ENCODE measurements around the gene TGIF2. TPM values are rescaled to one million over a fixed set of nuclear protein-coding genes. Genes with fewer than 3 reads are reported as not detected.

TGIF2 gene
- total RNA-seq, 1 experiment from 2014 or later, result 81.7 TPM

DNA sequence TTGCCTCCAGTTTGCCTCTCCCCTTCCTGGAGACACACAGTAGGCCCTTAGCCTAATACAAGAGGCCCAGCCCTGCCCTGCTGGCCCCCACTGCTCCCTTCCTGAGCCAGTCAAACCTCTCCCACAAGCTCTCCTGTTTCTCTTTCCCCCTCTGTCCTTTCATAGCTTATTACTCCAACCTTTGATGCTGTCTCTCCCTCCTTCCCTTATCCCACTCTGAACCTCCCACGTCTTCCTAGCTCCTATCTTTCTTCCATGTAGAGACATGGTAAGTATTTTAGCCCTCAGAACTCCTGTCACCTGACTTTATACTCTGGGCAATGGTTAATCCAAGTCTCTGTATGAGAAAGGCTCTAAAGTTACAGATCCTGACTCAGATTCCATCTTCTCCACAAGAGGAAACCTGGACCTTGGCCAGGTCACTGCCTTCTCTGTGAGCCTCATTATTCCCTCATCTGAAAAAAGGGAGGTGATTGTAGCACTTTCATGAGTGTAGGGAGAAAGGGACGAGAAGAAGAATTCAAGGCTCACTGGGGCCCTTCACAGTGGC, 6.7 kb downstream of the TGIF2 start:
- Mint-ChIP-seq H3K9me3 (no peaks in the 10 kb centered on the region; a peak in 1 of 5 replicates), H3K36me3 (ENCODE audit: insufficient read depth in 1 of 3, low read depth in 3 of 3) (peaks cover 30 to 54% (median 45%) of the 10 kb centered on the region in 3 experiments), H3K4me3 (no peak overlapping the region), H3K4me1 (peaks cover 28 to 32% of the 10 kb centered on the region in 2 experiments), H3K27me3 (ENCODE audit: low read depth) (no peaks in the 10 kb centered on the region), H3K27ac (peak overlapping the region in 2 of 3 experiments; percentile 21 to 42; a peak in 1 of 7 replicates)
- peaks cover under 1% of the 10 kb centered on the region for H3K23me2 ChIP-seq (ENCODE audit: insufficient read length, low read depth, low read length, poor library complexity, severe bottlenecking)
- H2BK20ac ChIP-seq (ENCODE audit: low read depth, low read length, poor library complexity, severe bottlenecking), result no peak overlapping the region
- no peak overlapping the region for H3K56ac ChIP-seq (ENCODE audit: insufficient read length, low read depth, low read length)
- no peaks in the 10 kb centered on the region for H3K79me1 ChIP-seq (ENCODE audit: insufficient read depth, low read depth, low read length, poor library complexity, severe bottlenecking)
- no peak overlapping the region for H3K4ac ChIP-seq (ENCODE audit: low read depth, low read length)
- DNase-seq, result no peak
- H3T11ph ChIP-seq (ENCODE audit: low read length), result no peak overlapping the region
- no peak overlapping the region for H3K9ac ChIP-seq (ENCODE audit: extremely low read depth, insufficient read length, low read length)
- no peak overlapping the region for H2BK12ac ChIP-seq (ENCODE audit: insufficient read length, low read depth, low read length)
- H4K5ac ChIP-seq (ENCODE audit: insufficient read length, low read depth, low read length), result no peak overlapping the region
- no peaks in the 10 kb centered on the region for H4K20me1 ChIP-seq (ENCODE audit: control insufficient read depth, insufficient read depth, insufficient read length)
- H2BK5ac ChIP-seq (ENCODE audit: insufficient read length, low read length), result no peak overlapping the region
- H3K23ac ChIP-seq (ENCODE audit: insufficient read length, low read depth, low read length), result no peak overlapping the region
- H3K9me3 ChIP-seq (ENCODE audit: control insufficient read depth, low read depth, low read length), result no peaks in the 10 kb centered on the region
- H2BK15ac ChIP-seq (ENCODE audit: low read depth, low read length), result no peak overlapping the region
- H3K4me2 ChIP-seq (ENCODE audit: insufficient read depth, insufficient read length, low read length), result no peak overlapping the region
- peaks cover 5% of the 10 kb centered on the region; the same call in 1 of the 2 replicates for H3K4me1 ChIP-seq (ENCODE audit: insufficient read depth, low read length)
- peaks cover 12% of the 10 kb centered on the region; the same call in 1 of the 2 replicates for H3K79me2 ChIP-seq (ENCODE audit: insufficient read depth, low read length)
- no peak overlapping the region for H4K91ac ChIP-seq (ENCODE audit: insufficient read length, low read depth, low read length)
- no peak for TF ChIP-seq CTCF (conservative IDR thresholded peaks at IDR 0.05)
- no peak overlapping the region for H3K18ac ChIP-seq (ENCODE audit: insufficient read length, low read depth, low read length)
- WGBS (ENCODE audit: extremely low coverage, insufficient read length, low lambda C conversion rate), result no CpG with 5 or more reads among the region's 2 CpGs
- no peak overlapping the region for H4K8ac ChIP-seq (replicated peaks; ENCODE audit: insufficient read length, low read depth, low read length)
- no peak overlapping the region; the same call in 1 of the 2 replicates for H3K14ac ChIP-seq (ENCODE audit: insufficient read depth, low read length)
- no peak overlapping the region for H2AK5ac ChIP-seq (ENCODE audit: insufficient read length, low read length)
- no peak overlapping the region for H2BK120ac ChIP-seq (ENCODE audit: low read depth, low read length, poor library complexity, severe bottlenecking)
- H3K27me3 ChIP-seq (ENCODE audit: insufficient read depth, low read length), result no peaks in the 10 kb centered on the region
- H2AFZ ChIP-seq (ENCODE audit: low read length), result no peak overlapping the region
- no peak overlapping the region for H3K27ac ChIP-seq (ENCODE audit: insufficient read length, low read depth, low read length)
